WTC11 (cell line): ENCODE data around the gene SAMHD1. TPM values are rescaled to one million over a fixed set of nuclear protein-coding genes. Genes with fewer than 3 reads are reported as not detected.

Experiments used
- ATAC-seq: fragments of 200-7000 bp; cut with Tn5 transposase; 2 replicates; pipeline ENCODE4 v1.10.0; 2021; ENCODE audit warnings: mild to moderate bottlenecking, moderate library complexity
- CTCF ChIA-PET: fragments of 300-600 bp; sonication (Branson Sonifier 250); formaldehyde crosslinking; loops from one replicate; lab custom pipeline; 2021; ENCODE audit warnings: antibody characterized with exemption; lab: Charles Lee
- POLR2A ChIA-PET: fragments of 350-600 bp; sonication (Branson Sonifier 250); formaldehyde crosslinking; loops from one replicate; lab custom pipeline; 2021; ENCODE audit warnings: antibody characterized with exemption; lab: Charles Lee
- DNase-seq: peaks from one replicate; pipeline ENCODE4 v3.0.0; 2021; ENCODE audit warnings: low spot score
- H3K27ac Mint-ChIP-seq: 2 replicates; pipeline ENCODE4 v1.8.0; 2021; ENCODE audit warnings: mixed read lengths
- H3K27me3 Mint-ChIP-seq: 2 replicates; pipeline ENCODE4 v1.8.0; 2021; ENCODE audit warnings: low read depth, mild to moderate bottlenecking, moderate library complexity, mixed read lengths
- H3K36me3 Mint-ChIP-seq: 2 replicates; pipeline ENCODE4 v1.8.0; 2021; ENCODE audit warnings: mixed read lengths
- H3K4me1 Mint-ChIP-seq: 2 replicates; pipeline ENCODE4 v1.8.0; 2022; ENCODE audit warnings: mixed read lengths
- H3K4me3 Mint-ChIP-seq: 2 replicates; pipeline ENCODE4 v1.8.0; 2021; ENCODE audit warnings: mild to moderate bottlenecking, moderate library complexity, mixed read lengths
- H3K9me3 Mint-ChIP-seq: 2 replicates; pipeline ENCODE4 v1.8.0; 2021; ENCODE audit warnings: mixed read lengths
- ATF1 ChIP-seq: sonication (generic); formaldehyde crosslinking; IDR thresholded peaks from 2 replicates; pipeline ENCODE4 v1.8.1; 2023; ENCODE audit warnings: mild to moderate bottlenecking, moderate library complexity, missing genetic modification reagents
- CREB1 ChIP-seq: sonication (generic); formaldehyde crosslinking; IDR thresholded peaks from 2 replicates; pipeline ENCODE4 v1.8.0; 2023; ENCODE audit warnings: mild to moderate bottlenecking, missing genetic modification reagents
- CREM ChIP-seq: sonication (generic); formaldehyde crosslinking; IDR thresholded peaks from 2 replicates; pipeline ENCODE4 v1.8.1; 2022; ENCODE audit warnings: mild to moderate bottlenecking, missing genetic modification reagents, moderate library complexity
- FOXP1 ChIP-seq: sonication (generic); formaldehyde crosslinking; IDR thresholded peaks from 2 replicates; pipeline ENCODE4 v1.8.0; 2022; ENCODE audit warnings: missing genetic modification reagents, mild to moderate bottlenecking, moderate library complexity, borderline replicate concordance
- GABPB1 ChIP-seq: sonication (generic); formaldehyde crosslinking; IDR thresholded peaks from 2 replicates; pipeline ENCODE4 v1.8.1; 2023; ENCODE audit warnings: mild to moderate bottlenecking, missing genetic modification reagents
- IRF2 ChIP-seq: sonication (generic); formaldehyde crosslinking; IDR thresholded peaks from 2 replicates; pipeline ENCODE4 v1.8.0; 2022; ENCODE audit warnings: low read depth, missing genetic modification reagents, borderline replicate concordance
- JAZF1 ChIP-seq: fragments of 250-450 bp; sonication (Bioruptor Pico); IDR thresholded peaks from 2 replicates; pipeline ENCODE4 v1.9.0; 2021; ENCODE audit warnings: moderate library complexity, mild to moderate bottlenecking, inconsistent platforms
- NR3C1 ChIP-seq: sonication (generic); formaldehyde crosslinking; conservative IDR thresholded peaks from 2 replicates; pipeline ENCODE4 v1.8.1; 2023; ENCODE audit warnings: low read depth, mild to moderate bottlenecking, missing genetic modification reagents
- SOX15 ChIP-seq: fragments of 250-450 bp; sonication (Bioruptor Pico); IDR thresholded peaks from 2 replicates; pipeline ENCODE4 v1.9.0; 2021; ENCODE audit warnings: mild to moderate bottlenecking
- TEAD1 ChIP-seq: sonication (generic); formaldehyde crosslinking; IDR thresholded peaks from 2 replicates; pipeline ENCODE4 v1.8.0; 2022; ENCODE audit warnings: mild to moderate bottlenecking, missing genetic modification reagents
- TP53 ChIP-seq: sonication (generic); formaldehyde crosslinking; IDR thresholded peaks from 2 replicates; pipeline ENCODE4 v1.8.1; 2023; ENCODE audit warnings: mild to moderate bottlenecking, missing genetic modification reagents
- ZNF263 ChIP-seq: sonication (generic); formaldehyde crosslinking; IDR thresholded peaks from 2 replicates; pipeline ENCODE4 v1.8.1; 2022; ENCODE audit warnings: low read depth, mild to moderate bottlenecking, moderate library complexity, missing genetic modification reagents
- total RNA-seq: library from RNA; stranded (reverse); gene quantifications from 3 replicates; pipeline ENCODE4 v1.2.3, GENCODE V29; 2021
- TF ChIP-seq, protein P1 (sequence below): sonication (generic); formaldehyde crosslinking; IDR thresholded peaks from 2 replicates; pipeline ENCODE4 v1.8.1; 2023; ENCODE audit warnings: mild to moderate bottlenecking, moderate library complexity, missing genetic modification reagents
- TF ChIP-seq, protein P2 (sequence below): sonication (generic); formaldehyde crosslinking; IDR thresholded peaks from 2 replicates; pipeline ENCODE4 v1.8.1; 2022; ENCODE audit warnings: missing genetic modification reagents, borderline replicate concordance
- TF ChIP-seq, protein P3 (sequence below): sonication (generic); formaldehyde crosslinking; IDR thresholded peaks from 2 replicates; pipeline ENCODE4 v1.8.1; 2022; ENCODE audit warnings: low read depth, mild to moderate bottlenecking, moderate library complexity, missing genetic modification reagents, borderline replicate concordance
- TF ChIP-seq, protein P4 (sequence below): sonication (generic); formaldehyde crosslinking; IDR thresholded peaks from 2 replicates; pipeline ENCODE4 v1.8.0; 2022; ENCODE audit warnings: mild to moderate bottlenecking, missing genetic modification reagents
- TF ChIP-seq, protein P5 (sequence below): fragments of 250-450 bp; sonication (Bioruptor Pico); IDR thresholded peaks from 2 replicates; pipeline ENCODE4 v1.9.0; 2021; ENCODE audit warnings: moderate library complexity, mild to moderate bottlenecking, inconsistent platforms, borderline replicate concordance

The SAMHD1 gene
- total RNA-seq, 1 experiment from 2014 or later, result 31.0 TPM

DNA sequence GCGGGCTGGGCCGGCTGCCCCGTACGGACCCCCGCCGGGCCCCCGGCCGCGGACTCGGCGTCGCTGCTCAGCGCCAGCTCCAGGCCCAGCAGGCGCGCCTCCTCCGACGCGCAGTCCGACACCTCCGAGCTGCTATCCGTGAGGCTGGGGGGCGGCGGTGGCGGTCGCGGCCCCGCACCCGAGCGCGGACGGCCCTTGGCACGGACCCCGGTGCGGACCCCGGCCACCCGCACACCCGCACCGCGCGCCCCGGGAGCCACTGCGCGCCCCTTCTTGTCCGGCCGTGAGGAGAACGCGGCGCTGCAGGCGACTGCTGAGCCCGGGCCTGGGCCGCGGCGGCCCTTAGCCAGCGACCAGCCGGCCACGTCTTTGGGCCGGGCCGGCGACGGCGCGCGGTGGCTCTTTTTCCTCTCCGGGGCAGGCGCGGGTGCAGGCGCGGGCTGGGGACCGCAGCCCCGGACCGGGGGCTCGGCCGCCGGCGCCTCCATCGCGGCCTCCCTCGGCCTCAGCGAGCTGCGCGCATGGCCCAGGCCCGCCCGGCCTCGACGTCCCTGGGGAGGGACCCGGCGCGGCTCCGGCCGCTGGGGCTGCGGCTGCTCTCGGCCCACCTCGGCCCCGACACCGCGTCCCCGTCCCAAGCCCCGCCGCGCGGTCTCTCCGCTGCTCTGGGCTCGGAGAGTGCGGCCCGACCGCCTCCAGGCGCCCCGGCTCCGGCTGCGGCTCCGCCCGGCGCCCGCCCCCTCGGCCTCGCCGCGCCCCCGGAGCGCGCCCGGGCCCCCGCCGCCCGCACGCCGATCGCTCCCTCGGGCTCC lies 88.4 kb downstream of the SAMHD1 start:
- POLR2A ChIA-PET, result interaction anchor here (0.6 to 1.5 kb wide), 5 partner anchors 21 to 186 kb away, joined by 3 to 10 read pairs (median 4); partner anchors contain the start of gene DSN1
- H3K27ac Mint-ChIP-seq, result no peak overlapping the region

DNA sequence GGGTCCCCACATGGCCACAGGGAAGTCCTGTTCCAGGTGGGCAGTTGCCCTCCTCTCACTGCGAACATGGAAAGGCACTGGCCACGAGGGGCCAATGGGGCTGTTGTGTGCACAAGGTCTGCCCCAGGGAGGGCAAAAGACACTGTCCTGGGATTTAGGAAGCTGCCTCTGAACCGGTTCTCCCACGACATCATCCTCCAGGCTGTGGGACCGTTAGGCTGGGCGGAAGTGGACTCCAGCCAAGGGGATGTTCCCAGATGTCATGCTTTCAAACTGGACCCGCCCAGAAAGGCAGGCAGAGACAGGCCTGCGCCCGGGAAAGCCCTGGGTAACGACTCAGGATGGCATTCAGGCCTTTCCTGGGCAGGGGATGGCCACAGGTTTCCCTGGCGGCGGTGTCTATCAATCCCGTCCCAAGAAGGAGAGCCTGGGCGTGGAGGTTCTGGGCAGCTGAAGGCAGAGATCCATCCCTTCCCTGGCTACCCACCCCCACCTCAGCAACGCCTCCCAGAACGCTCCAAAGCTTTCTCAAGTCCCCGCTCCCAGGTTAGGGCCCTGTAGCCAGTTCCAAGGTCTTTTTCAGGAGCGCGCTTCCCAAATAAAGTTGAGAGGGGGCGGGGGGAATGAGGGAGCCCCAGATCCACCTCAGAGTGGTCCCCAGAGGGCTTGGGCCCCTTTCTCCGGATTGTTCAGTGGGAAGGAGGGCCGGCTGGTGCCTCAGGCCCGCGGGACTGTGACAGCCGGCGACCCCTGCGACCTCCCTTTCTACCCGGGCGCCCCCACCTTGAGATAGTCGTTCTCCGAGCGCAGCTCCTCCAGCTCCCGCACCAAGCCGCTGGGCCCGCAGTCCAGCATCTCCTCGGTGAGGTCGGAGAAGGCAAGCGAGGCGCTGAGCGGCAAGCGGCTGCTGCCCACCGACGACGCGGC lies 89.4 kb downstream of the SAMHD1 start:
- Mint-ChIP-seq H3K4me3 (peak overlapping the region; percentile 68), H3K9me3 (no peaks in the 10 kb centered on the region), H3K36me3 (no peaks in the 10 kb centered on the region), H3K27me3 (peaks cover 18% of the 10 kb centered on the region), H3K27ac (no peak overlapping the region), H3K4me1 (peaks cover 46% of the 10 kb centered on the region)
- no peak; the same call in 1 of the 2 replicates for ATAC-seq
- CTCF ChIA-PET, result interaction anchor here (0.6 to 7.6 kb wide), 14 partner anchors 10 to 304 kb away, joined by 3 to 89 read pairs (median 5); partner anchors contain the start of genes DSN1 and TLDC2
- POLR2A ChIA-PET, result interaction anchor here (0.8 to 1.5 kb wide), 5 partner anchors 19 to 185 kb away, joined by 3 to 10 read pairs (median 3); no protein-coding TSS in a partner anchor
- DNase-seq, result peak; percentile 36
- TF ChIP-seq IRF2, result no peak
- peak; percentile 42; the same call in 1 of the 2 replicates for TF ChIP-seq FOXP1 (CRISPR knock-in tag)
- TF ChIP-seq, protein P1, sequence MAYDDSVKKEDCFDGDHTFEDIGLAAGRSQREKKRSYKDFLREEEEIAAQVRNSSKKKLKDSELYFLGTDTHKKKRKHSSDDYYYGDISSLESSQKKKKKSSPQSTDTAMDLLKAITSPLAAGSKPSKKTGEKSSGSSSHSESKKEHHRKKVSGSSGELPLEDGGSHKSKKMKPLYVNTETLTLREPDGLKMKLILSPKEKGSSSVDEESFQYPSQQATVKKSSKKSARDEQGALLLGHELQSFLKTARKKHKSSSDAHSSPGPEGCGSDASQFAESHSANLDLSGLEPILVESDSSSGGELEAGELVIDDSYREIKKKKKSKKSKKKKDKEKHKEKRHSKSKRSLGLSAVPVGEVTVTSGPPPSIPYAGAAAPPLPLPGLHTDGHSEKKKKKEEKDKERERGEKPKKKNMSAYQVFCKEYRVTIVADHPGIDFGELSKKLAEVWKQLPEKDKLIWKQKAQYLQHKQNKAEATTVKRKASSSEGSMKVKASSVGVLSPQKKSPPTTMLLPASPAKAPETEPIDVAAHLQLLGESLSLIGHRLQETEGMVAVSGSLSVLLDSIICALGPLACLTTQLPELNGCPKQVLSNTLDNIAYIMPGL, result peak; percentile 66; the same call in 1 of the 2 replicates
- no peak for TF ChIP-seq CREB1
- peak; percentile 40; the same call in 1 of the 2 replicates for TF ChIP-seq GABPB1 (CRISPR knock-in tag)
- TF ChIP-seq NR3C1 (CRISPR knock-in tag), result no peak
- no peak for TF ChIP-seq SOX15 (CRISPR knock-in tag)
- TF ChIP-seq CREM (CRISPR knock-in tag), result no peak
- TF ChIP-seq, protein P2, sequence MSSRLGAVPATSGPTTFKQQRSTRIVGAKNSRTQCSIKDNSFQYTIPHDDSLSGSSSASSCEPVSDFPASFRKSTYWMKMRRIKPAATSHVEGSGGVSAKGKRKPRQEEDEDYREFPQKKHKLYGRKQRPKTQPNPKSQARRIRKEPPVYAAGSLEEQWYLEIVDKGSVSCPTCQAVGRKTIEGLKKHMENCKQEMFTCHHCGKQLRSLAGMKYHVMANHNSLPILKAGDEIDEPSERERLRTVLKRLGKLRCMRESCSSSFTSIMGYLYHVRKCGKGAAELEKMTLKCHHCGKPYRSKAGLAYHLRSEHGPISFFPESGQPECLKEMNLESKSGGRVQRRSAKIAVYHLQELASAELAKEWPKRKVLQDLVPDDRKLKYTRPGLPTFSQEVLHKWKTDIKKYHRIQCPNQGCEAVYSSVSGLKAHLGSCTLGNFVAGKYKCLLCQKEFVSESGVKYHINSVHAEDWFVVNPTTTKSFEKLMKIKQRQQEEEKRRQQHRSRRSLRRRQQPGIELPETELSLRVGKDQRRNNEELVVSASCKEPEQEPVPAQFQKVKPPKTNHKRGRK (CRISPR knock-in tag), result no peak
- TF ChIP-seq, protein P3, sequence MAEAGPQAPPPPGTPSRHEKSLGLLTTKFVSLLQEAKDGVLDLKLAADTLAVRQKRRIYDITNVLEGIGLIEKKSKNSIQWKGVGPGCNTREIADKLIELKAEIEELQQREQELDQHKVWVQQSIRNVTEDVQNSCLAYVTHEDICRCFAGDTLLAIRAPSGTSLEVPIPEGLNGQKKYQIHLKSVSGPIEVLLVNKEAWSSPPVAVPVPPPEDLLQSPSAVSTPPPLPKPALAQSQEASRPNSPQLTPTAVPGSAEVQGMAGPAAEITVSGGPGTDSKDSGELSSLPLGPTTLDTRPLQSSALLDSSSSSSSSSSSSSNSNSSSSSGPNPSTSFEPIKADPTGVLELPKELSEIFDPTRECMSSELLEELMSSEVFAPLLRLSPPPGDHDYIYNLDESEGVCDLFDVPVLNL (CRISPR knock-in tag), result no peak

More for the DNA sequence above, 88.4 kb downstream of the SAMHD1 start:
- CTCF ChIA-PET, result interaction anchor here (0.6 to 7.6 kb wide), 32 partner anchors 8 to 249 kb away, joined by 3 to 89 read pairs (median 6); partner anchors contain the start of genes DSN1 and TLDC2
- Mint-ChIP-seq H3K4me1 (peaks cover 46% of the 10 kb centered on the region), H3K36me3 (no peaks in the 10 kb centered on the region), H3K4me3 (no peak overlapping the region), H3K9me3 (no peaks in the 10 kb centered on the region), H3K27me3 (peaks cover 18% of the 10 kb centered on the region)
- ATAC-seq, result peak; percentile 11
- no peak for TF ChIP-seq JAZF1 (CRISPR knock-in tag)
- TF ChIP-seq CREB1, result no peak
- TF ChIP-seq ATF1 (CRISPR knock-in tag), result no peak
- TF ChIP-seq, protein P4, sequence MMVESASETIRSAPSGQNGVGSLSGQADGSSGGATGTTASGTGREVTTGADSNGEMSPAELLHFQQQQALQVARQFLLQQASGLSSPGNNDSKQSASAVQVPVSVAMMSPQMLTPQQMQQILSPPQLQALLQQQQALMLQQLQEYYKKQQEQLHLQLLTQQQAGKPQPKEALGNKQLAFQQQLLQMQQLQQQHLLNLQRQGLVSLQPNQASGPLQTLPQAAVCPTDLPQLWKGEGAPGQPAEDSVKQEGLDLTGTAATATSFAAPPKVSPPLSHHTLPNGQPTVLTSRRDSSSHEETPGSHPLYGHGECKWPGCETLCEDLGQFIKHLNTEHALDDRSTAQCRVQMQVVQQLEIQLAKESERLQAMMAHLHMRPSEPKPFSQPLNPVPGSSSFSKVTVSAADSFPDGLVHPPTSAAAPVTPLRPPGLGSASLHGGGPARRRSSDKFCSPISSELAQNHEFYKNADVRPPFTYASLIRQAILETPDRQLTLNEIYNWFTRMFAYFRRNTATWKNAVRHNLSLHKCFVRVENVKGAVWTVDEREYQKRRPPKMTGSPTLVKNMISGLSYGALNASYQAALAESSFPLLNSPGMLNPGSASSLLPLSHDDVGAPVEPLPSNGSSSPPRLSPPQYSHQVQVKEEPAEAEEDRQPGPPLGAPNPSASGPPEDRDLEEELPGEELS, result peak; percentile 30; the same call in 1 of the 2 replicates
- TF ChIP-seq TP53, result no peak
- TF ChIP-seq, protein P1, result 0 out of 2 replicates have a peak, but pooled peaks have one; percentile 15
- TF ChIP-seq, protein P2 (CRISPR knock-in tag), result no peak
- TF ChIP-seq TEAD1 (CRISPR knock-in tag), result 0 out of 2 replicates have a peak, but pooled peaks have one; percentile 10
- no peak for TF ChIP-seq ZNF263 (CRISPR knock-in tag)
- TF ChIP-seq, protein P5, sequence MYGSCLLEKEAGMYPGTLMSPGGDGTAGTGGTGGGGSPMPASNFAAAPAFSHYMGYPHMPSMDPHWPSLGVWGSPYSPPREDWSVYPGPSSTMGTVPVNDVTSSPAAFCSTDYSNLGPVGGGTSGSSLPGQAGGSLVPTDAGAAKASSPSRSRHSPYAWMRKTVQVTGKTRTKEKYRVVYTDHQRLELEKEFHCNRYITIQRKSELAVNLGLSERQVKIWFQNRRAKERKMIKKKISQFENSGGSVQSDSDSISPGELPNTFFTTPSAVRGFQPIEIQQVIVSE (CRISPR knock-in tag), result no peak
- DNase-seq, result peak; percentile 31
